Activated CD8-positive, alpha-beta memory T cell treated with anti-CD3 and anti-CD28 coated beads for 36 hours (primary cell): ENCODE measurements around the gene PRR20A. TPM values are rescaled to one million over a fixed set of nuclear protein-coding genes. Genes with fewer than 3 reads are reported as not detected.
"Not testable (repeated sequence)": the region's sequence is repeated elsewhere in the genome, so short reads cannot be mapped to it uniquely, and the experiment has no call there.

Experiments
- CTCF ChIA-PET: fragments of 350-600 bp; sonication (Branson Sonifier 250); formaldehyde crosslinking; loops from one replicate; lab custom pipeline; 2021; ENCODE audit warnings: antibody characterized with exemption; lab: Charles Lee
- POLR2A ChIA-PET: fragments of 350-600 bp; sonication (Branson Sonifier 250); formaldehyde crosslinking; loops from one replicate; lab custom pipeline; 2021; ENCODE audit warnings: antibody characterized with exemption; lab: Charles Lee
- total RNA-seq, 2 experiments: library from RNA; stranded (reverse); gene quantifications; one replicate each; pipeline ENCODE4 v1.2.3, GENCODE V29; 2021

The PRR20A gene
- not detected for total RNA-seq

DNA sequence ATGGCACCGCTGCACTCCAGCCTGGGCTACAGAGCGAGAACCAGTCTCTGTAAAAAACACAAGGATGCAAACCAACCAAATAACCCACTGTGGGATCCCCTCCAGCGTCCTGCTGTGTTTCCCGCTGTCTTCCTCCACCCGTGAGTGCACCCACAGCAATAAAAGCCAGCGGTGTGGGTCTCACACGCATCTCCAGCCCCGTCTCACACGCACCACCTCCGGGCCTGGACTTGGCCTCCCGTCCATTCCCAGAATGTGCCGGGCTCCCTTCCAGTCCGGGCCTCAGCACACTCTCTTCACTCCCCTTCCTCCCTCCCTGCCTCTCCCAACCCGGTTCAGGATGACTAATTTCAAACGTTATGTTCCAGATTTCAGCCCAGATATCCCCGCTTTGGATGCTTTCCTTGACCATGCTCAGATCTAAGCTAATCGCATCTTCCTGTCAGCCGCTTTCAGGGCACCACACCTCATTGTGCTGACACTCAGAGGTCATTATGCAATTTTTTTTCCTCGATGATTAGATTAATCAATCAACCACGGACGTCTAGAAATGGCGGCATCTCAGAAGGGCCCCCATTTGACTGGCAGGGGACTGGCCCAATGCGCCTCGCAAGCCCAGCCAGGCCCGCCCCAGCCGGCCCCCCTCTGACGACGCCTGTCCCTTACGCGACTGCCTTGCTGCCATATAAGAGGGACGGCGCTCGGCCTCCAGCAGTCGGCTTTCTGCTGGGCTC, at the start of gene PRR20A:
PRR20A (plus strand) TSS at position 684 of the 734 bp plus-strand sequence. CDS start 387 bp downstream, outside the sequence.
- CTCF ChIA-PET, POLR2A ChIA-PET: not testable (repeated sequence)

DNA sequence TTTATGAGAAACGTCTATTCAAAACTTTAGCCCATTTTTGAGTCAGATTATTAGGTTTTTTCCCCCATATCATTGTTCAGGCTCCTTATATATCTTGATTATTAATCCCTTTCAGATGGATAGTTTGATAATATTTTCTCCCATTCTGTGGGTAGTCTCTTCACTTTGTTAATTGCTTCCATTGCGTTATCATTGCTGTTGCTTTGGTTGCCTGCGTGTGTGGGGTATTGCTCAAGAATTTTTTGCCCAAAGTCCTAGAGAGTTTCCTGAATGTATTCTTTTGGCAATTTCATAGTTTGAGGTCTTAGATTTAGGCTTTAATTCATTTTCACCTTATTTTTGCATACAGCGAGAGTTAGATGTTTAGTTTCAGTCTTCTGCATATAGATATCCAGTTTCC, 25.8 kb upstream of the PRR20A start:
- CTCF ChIA-PET, result no interaction called here
- POLR2A ChIA-PET, result no interaction called here

DNA sequence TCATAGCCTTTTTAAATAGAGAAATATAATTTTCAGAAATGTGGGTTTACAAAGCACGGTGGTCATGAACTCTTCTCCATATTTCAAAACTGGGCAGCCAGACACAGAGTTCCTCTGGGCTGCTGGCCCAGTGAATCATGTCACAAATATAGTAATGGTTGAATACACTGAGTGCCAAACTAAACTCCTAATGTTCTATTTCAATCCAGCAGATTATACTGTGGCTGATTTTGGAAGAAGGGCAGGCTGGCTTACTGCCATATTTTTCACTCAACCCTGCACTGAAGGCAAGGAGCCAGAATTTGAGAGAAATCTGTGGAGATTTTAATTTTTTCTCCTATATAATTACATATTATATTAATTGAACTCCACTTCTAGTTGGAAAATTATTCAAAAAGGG, 17.0 kb upstream of the PRR20A start:
- ChIA-PET POLR2A (no interaction called here), CTCF (no interaction called here)

- CTCF ChIA-PET, result no interaction called here
- POLR2A ChIA-PET, result no interaction called here
Measured at GRCh38 chr13:57128909-57129308, 11.8 kb upstream of the PRR20A start.

GRCh38 chr13:57136093-57136492, 4.6 kb upstream of the PRR20A start:
- POLR2A ChIA-PET, result no interaction called here

GRCh38 chr13:57137585-57137984, 3.1 kb upstream of the PRR20A start:
- CTCF ChIA-PET, result no interaction called here

More at GRCh38 chr13:57136093-57136492, 4.6 kb upstream of the PRR20A start:
- CTCF ChIA-PET, result no interaction called here

DNA sequence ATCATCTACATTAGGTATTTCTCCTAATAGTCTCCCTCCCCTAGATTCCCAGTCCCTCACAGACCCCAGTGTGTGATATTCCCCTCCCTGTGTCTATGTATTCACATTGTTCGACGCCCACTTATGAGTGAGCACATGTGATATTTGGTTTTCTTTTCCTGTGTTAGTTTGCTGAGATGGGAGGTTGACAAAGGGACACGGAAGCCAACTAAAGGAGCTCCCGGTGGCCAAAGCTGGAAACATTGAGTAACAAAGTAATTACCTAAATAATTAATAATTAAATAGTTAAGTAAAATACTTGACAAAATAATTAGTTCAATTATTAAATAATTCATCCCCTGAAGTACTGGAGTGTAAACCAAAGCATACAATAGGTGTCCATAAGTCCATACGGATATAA, 1.7 kb upstream of the PRR20A start:
- POLR2A ChIA-PET, result no interaction called here

More at GRCh38 chr13:57137585-57137984, 3.1 kb upstream of the PRR20A start:
- POLR2A ChIA-PET, result no interaction called here

DNA sequence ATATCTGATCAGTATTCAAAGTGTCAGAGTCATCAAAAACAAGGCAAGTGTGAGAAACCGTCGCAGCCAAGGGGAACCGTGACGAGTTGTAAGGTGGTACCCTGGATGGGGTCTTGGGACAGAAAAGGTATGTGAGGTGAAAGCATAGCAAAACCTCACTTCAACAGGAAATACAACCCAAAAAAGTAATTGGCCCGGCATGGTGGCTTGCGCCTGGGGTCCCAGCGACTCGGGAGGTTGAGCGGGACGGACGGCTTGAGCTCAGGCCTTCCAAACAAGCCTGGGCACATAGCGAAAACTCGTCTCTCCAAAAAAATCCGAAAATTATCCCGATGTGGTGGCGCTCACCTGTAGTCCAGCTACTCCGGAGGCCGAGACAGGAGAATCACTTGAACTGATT, 937 bp upstream of the PRR20A start:
- CTCF ChIA-PET, POLR2A ChIA-PET: not testable (repeated sequence)

More for the DNA sequence above, 1.7 kb upstream of the PRR20A start:
- CTCF ChIA-PET, result no interaction called here

GRCh38 chr13:57147188-57147587, 6.5 kb downstream of the PRR20A start, which contains the start of gene PRR20B:
PRR20B (plus strand) TSS chr13:57147488; CDS start chr13:57147875, 387 bp downstream.
- POLR2A ChIA-PET, CTCF ChIA-PET: not testable (repeated sequence)

GRCh38 chr13:57148106-57148505, 7.4 kb downstream of the PRR20A start:
- CTCF ChIA-PET, POLR2A ChIA-PET: not testable (repeated sequence)

- POLR2A ChIA-PET, result not testable (repeated sequence)
Measured at GRCh38 chr13:57153761-57154160, 13.0 kb downstream of the PRR20A start, which contains the start of gene PRR20C. PRR20C (plus strand) TSS chr13:57154061; CDS start chr13:57154448, 387 bp downstream.

GRCh38 chr13:57160332-57160731, 19.6 kb downstream of the PRR20A start, which contains the start of gene PRR20D:
PRR20D (plus strand) TSS chr13:57160632; CDS start chr13:57161019, 387 bp downstream.
- CTCF ChIA-PET, POLR2A ChIA-PET: not testable (repeated sequence)

More at GRCh38 chr13:57153761-57154160, 13.0 kb downstream of the PRR20A start, which contains the start of gene PRR20C:
- CTCF ChIA-PET, result not testable (repeated sequence)

DNA sequence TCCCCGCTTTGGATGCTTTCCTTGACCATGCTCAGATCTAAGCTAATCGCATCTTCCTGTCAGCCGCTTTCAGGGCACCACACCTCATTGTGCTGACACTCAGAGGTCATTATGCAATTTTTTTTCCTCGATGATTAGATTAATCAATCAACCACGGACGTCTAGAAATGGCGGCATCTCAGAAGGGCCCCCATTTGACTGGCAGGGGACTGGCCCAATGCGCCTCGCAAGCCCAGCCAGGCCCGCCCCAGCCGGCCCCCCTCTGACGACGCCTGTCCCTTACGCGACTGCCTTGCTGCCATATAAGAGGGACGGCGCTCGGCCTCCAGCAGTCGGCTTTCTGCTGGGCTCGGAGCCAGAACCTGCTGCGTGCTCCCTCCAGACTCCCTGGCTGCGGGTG, 26.2 kb downstream of the PRR20A start, which contains the start of gene PRR20E:
PRR20E (plus strand) TSS at position 301 of the 400 bp plus-strand sequence. CDS start 387 bp downstream, outside the sequence.
- CTCF ChIA-PET, POLR2A ChIA-PET: not testable (repeated sequence)

- POLR2A ChIA-PET, result no interaction called here
- CTCF ChIA-PET, result no interaction called here
Measured at GRCh38 chr13:57191667-57192066, 50.9 kb downstream of the PRR20A start.

Other genes starting within 250 kb of the PRR20A start
- gene PRR20B, start 6.6 kb downstream of the PRR20A start, total RNA-seq, result not detected
- not detected for gene PRR20C, start 13.1 kb downstream of the PRR20A start, total RNA-seq
- gene PRR20D, start 19.7 kb downstream of the PRR20A start, total RNA-seq, result not detected
- gene PRR20E, start 26.3 kb downstream of the PRR20A start, total RNA-seq, result not detected